VCaP (cell line): ENCODE measurements around the gene HEBP2.

Source experiments
- H3K27ac ChIP-seq: fragments of 450-650 bp; 2 replicates; pipeline ENCODE4 v1.5.1; 2017
- TF ChIP-seq, protein P1 (sequence below): fragments of 450-650 bp; conservative IDR thresholded peaks from 2 replicates; pipeline ENCODE4 v1.5.1; 2017; ENCODE audit warnings: mild to moderate bottlenecking, moderate library complexity

HEBP2 gene

DNA sequence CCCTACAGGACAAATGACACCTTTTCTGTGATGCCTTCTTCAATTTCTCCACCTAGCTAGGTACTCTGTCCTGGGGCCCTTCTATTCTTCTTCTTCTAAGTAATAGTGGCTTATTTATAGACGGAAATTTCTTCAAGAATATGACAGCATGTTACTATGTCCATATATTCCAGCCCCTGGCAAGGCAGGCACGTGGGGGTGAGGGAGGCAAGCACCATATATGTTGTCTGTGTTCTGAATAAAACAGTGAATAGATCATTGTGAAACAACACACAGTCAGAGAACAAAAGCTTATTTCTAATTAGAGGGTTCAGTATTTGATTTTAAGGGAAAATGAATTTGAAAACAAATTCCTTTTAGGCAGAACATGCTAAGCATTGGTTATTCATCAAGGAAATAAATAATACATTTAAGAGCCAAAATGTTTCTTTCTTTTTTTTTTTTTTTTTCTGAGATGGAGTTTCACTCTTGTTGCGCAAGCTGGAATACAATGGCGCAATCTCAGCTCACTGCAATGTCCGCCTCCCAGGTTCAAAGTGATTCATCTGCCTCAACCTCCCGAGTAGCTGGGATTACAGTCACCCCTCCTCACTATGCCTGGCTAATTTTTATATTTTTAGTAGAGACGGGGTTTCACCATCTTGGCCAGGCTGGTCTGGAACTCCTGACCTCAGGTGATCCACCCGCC, 6.2 kb downstream of the HEBP2 start:
- TF ChIP-seq, protein P1, sequence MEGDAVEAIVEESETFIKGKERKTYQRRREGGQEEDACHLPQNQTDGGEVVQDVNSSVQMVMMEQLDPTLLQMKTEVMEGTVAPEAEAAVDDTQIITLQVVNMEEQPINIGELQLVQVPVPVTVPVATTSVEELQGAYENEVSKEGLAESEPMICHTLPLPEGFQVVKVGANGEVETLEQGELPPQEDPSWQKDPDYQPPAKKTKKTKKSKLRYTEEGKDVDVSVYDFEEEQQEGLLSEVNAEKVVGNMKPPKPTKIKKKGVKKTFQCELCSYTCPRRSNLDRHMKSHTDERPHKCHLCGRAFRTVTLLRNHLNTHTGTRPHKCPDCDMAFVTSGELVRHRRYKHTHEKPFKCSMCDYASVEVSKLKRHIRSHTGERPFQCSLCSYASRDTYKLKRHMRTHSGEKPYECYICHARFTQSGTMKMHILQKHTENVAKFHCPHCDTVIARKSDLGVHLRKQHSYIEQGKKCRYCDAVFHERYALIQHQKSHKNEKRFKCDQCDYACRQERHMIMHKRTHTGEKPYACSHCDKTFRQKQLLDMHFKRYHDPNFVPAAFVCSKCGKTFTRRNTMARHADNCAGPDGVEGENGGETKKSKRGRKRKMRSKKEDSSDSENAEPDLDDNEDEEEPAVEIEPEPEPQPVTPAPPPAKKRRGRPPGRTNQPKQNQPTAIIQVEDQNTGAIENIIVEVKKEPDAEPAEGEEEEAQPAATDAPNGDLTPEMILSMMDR, result no peak
- no peak overlapping the region for H3K27ac ChIP-seq

DNA sequence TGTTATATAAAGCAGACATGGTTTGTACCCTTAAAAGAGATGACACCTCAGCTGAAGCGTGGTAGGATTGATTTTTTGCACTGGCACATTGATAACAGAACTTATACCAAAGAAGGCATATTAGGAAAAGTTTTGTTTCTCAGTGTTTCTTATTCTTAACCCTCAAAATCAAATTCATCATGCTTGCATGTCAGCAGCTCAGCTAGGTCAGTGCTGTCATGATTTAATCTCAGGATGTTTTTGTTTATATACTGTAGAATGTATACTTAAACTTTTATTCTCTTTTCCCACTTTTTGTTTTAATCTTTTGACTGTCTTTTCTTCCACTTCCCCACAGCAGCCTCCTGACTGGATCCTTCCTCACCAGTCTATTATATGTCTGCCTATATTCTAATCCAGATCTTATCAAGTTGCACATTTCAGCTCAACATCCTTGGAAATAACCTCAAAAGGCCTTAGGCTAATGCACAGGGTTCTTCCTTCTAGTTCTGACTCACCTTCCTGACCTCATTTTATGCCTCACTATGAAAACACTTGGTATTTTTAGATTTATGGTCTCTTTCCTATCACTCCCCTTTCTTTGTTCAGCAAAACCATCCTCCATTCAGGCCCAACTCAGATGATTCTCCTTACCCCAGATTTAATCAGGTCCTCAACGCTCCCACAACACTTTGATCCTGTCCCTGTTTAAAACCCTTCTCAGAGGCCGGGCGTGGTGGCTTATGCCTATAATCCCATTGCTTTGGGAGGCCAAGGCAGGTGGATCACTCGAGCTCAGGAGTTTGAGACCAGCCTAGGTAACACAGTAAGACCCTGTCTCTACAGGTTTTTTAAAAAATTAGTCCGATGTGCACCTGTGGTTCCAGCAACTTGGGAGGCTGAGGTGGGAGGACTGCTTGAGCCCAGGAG, 7.2 kb downstream of the HEBP2 start:
- TF ChIP-seq, protein P1, result no peak
- H3K27ac ChIP-seq, result no peak overlapping the region

DNA sequence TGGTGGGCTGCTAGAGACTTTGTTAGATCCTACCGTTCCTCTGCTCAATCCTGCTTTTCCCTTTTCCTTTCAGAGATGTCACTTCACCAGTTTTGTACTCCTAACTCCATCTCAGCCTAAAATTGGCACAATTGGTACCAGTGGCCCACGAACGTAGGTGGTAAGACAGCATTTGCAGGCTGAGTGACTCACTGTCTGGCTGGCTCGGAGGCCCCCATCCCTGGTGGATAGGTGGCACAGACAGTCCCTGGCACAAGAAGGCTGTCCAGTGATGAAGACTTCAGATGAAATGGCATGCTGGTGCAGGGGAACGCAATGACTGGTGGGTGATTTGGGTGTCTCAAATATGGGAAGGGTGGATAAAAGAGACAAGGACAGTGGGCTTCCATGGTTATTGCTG, 11.1 kb downstream of the HEBP2 start:
- TF ChIP-seq, protein P1, result no peak
- no peak overlapping the region for H3K27ac ChIP-seq

DNA sequence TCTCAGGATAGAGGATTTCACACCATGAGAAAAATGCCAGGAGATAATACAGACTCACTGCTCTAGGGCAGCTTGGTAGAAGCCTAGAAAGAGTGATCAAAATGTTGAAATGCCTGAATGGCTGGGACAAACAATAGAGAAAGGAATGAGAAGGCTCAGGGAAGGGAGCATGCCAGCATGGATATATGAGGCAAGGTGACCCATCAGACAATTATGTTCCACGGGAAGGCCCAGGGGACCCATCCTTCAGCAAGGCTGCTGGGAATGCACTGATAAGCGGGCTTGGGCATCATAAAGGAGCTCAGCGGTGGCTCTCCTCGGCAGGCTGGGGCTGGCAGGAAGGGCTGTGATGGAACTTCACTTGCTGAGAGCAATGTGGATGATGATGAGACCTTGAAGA, 12.2 kb downstream of the HEBP2 start:
- H3K27ac ChIP-seq, result no peak overlapping the region
- TF ChIP-seq, protein P1, result no peak

DNA sequence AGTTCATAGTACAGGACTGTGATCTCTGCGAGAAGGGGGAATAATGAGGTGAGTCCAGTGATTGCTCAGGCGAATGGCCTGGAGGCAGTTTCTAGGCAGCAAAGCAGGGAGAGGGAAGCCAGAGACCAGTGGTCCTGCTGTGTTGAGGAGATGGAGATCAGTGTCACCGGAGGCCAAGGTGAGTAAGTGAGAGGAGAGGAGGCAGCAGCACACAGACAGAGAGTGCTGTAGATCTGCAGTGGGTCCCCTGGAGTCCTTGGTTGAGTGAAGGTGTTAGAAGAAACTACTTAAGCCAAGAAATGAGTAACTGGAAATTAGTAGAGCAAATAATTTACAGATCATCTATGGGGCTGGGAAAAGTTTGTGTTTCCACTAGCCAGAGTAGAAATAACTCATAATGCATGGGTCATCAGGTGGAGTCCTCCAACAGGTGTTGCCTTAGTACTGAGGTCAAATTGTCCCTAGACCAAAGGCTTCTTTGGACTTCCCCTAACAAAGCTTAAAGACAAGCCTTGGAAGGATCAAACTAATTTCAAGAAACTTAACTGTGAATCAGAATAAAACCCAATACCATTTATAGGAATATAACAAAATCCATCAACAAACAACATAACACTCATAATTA, 13.6 kb downstream of the HEBP2 start:
- H3K27ac ChIP-seq, result no peak overlapping the region
- TF ChIP-seq, protein P1, result no peak

DNA sequence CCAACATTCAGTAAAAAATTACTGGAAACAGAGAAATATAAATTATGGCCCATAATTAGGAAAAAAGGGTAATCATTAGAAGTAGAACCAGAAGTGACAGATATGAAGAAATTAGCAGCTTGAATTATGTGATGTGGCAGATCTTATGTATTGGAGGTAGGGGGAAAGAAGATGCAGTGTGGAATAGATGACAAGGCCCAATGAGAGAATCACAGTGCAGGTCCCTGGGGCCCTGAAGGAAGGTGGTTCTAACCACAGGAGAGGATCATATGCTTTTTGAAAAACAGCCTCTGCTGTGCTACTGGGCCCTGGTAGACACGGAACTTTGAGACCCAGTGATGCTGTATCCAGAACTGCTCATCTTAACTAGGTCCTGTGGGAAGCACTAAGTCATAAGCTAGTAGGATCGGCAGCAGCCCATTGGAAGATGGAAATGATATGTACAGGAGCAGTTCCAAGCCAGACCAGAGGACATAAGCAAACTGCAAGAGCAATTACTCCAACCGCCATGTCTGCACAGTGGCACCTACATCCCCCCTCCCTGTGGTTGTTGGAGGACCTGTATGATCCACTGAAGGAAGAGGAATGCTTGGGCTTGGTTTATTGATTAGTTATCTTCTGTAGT, 14.2 kb downstream of the HEBP2 start:
- TF ChIP-seq, protein P1, result no peak
- no peak overlapping the region for H3K27ac ChIP-seq

DNA sequence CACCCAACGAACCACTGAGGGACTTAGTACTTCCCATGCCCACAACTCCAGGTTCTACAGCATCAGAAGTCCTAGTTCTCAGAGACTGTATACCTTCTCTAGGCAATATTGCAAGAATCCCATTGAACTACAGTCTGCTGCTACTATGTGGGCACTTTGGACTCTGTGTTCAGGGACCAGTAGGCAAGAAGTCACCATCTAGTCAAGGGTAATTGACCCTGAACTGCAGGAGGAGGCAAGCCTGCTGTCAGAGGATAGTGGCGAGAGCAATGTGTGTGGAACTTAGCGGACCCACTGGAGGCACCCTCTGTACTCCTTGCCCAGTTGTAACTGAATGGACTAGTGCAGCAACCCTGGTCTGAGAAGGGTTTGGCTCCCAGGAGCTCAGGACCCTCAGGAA, 15.7 kb downstream of the HEBP2 start:
- TF ChIP-seq, protein P1, result no peak
- no peak overlapping the region for H3K27ac ChIP-seq
